Stimulated activated CD4-positive, alpha-beta T cell treated with anti-CD3 and anti-CD28 coated beads, Interleukin-2, amount 100 ng/mL, for 48 hours (primary cell): ENCODE data around the gene ALDH7A1.
"Not testable (repeated sequence)": the region's sequence is repeated elsewhere in the genome, so short reads cannot be mapped to it uniquely, and the experiment has no call there.

ENCODE experiments used
- DNase-seq, 2 donors: peaks; one replicate each; pipeline ENCODE4 v3.0.0-alpha.2; 2020

Gene ALDH7A1

GRCh38 chr5:126594748-126595485 lies at the start of gene ALDH7A1:
Gene ALDH7A1 (minus strand): TSS chr5:126595219. CDS start chr5:126595198, 21 bp downstream.
- DNase-seq: peak; percentile 17 to 45

- no peak for DNase-seq
These were observed 46.4 kb upstream of the ALDH7A1 start for GRCh38 chr5:126641387-126641786.

- DNase-seq: no peak
These were observed 45.8 kb upstream of the ALDH7A1 start for GRCh38 chr5:126640866-126641265.

GRCh38 chr5:126636956-126637355 lies 41.9 kb upstream of the ALDH7A1 start:
- no peak for DNase-seq

GRCh38 chr5:126635585-126635984 lies 40.6 kb upstream of the ALDH7A1 start:
- DNase-seq: no peak

GRCh38 chr5:126633552-126633951 lies 38.5 kb upstream of the ALDH7A1 start:
- DNase-seq: no peak

- DNase-seq: no peak
These were observed 36.9 kb upstream of the ALDH7A1 start for GRCh38 chr5:126631920-126632319.

- DNase-seq: no peak
These were observed 33.1 kb upstream of the ALDH7A1 start for GRCh38 chr5:126628102-126628501.

GRCh38 chr5:126624534-126624933 lies 29.5 kb upstream of the ALDH7A1 start:
- DNase-seq: no peak

GRCh38 chr5:126619781-126620180 lies 24.8 kb upstream of the ALDH7A1 start:
- DNase-seq: no peak

GRCh38 chr5:126617603-126618002 lies 22.6 kb upstream of the ALDH7A1 start:
- not testable (repeated sequence) for DNase-seq

GRCh38 chr5:126615286-126615685 lies 20.3 kb upstream of the ALDH7A1 start:
- DNase-seq: no peak

- DNase-seq: no peak
These were observed 19.0 kb upstream of the ALDH7A1 start for GRCh38 chr5:126613941-126614592.

GRCh38 chr5:126610616-126611015 lies 15.6 kb upstream of the ALDH7A1 start:
- no peak for DNase-seq

GRCh38 chr5:126610160-126610559 lies 15.1 kb upstream of the ALDH7A1 start:
- DNase-seq: no peak

GRCh38 chr5:126605525-126605924 lies 10.5 kb upstream of the ALDH7A1 start:
- DNase-seq: no peak

GRCh38 chr5:126603402-126603991 lies 8.5 kb upstream of the ALDH7A1 start:
- DNase-seq: no peak

GRCh38 chr5:126600631-126601511 lies 5.9 kb upstream of the ALDH7A1 start, which contains the start of gene PHAX:
Gene PHAX (plus strand): TSS chr5:126600947. CDS start chr5:126600963, 16 bp downstream.
- peak; percentile 63 to 71 for DNase-seq

GRCh38 chr5:126599971-126600630 lies 5.1 kb upstream of the ALDH7A1 start:
- DNase-seq: not testable (repeated sequence)

- no peak for DNase-seq
These were observed 4.5 kb upstream of the ALDH7A1 start for GRCh38 chr5:126599499-126599898.

- no peak for DNase-seq
These were observed 2.1 kb upstream of the ALDH7A1 start for GRCh38 chr5:126597156-126597555.

GRCh38 chr5:126595486-126596083 lies 566 bp upstream of the ALDH7A1 start:
- DNase-seq: no peak
